Esophagus muscularis mucosa (tissue), 4 donors: ENCODE measurements around the gene AK8.

Experiments used
- CTCF ChIP-seq, 3 experiments: fragments of 200-600 bp in 2 of 3; fragments of 450-650 bp in 1 of 3; sonication (generic) in 2 of 3; IDR thresholded peaks; one replicate each; pipeline ENCODE4 v1.5.1; 2017 to 2019; ENCODE audit warnings: antibody characterized with exemption in 3 of 3, mild to moderate bottlenecking in 2 of 3, moderate library complexity in 1 of 3
- EP300 ChIP-seq: sonication (generic); formaldehyde crosslinking; IDR thresholded peaks from one replicate; pipeline ENCODE4 v1.6.1; 2017; ENCODE audit warnings: antibody characterized with exemption
- POLR2A ChIP-seq: fragments of 450-650 bp; IDR thresholded peaks from one replicate; pipeline ENCODE4 v1.6.1; 2017; ENCODE audit warnings: antibody characterized with exemption, moderate library complexity, mild to moderate bottlenecking, low read depth
- POLR2AphosphoS5 ChIP-seq, 2 donors: sonication (generic); formaldehyde crosslinking; IDR thresholded peaks; one replicate each; pipeline ENCODE4 v1.6.1; 2017; ENCODE audit warnings: antibody characterized with exemption in 2 of 2

- TF ChIP-seq CTCF (IDR thresholded peaks at IDR 0.05) (no peak), EP300 (no peak), POLR2A (no peak), POLR2AphosphoS5 (IDR thresholded peaks at IDR 0.05) (no peak)
Measured at GRCh38 chr9:132818588-132818987, 59.5 kb downstream of the AK8 start.
